Erythroblast (primary cell): ENCODE results near the gene GPC6.

Source experiments
- GATA1 ChIP-seq: IDR thresholded peaks from 2 replicates; pipeline ENCODE4 v1.6.1; 2011; ENCODE audit warnings: low read depth, mild to moderate bottlenecking, control low read depth, low read length, moderate library complexity
- POLR2A ChIP-seq: IDR thresholded peaks from 2 replicates; pipeline ENCODE4 v1.6.1; 2011; ENCODE audit warnings: mild to moderate bottlenecking, low read length

DNA sequence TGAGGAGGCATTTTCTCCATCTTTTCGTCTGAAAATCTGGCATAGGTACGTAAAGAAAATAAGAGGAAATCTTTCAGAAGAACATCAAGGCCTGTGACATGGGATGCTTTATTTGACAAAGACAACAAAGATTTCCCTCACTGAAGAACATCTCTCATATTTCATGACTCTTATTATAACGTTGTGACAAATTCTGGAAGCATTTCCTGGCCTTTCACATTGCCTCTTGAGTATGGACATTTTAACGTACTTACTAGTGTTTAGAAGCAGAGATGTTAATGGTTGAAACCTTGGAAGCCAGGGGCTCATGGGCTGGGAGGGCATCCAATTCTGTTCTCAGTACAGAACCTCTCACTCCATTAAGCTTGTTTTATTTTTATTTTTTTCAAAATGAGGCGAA lies 1042.1 kb downstream of the GPC6 start:
- TF ChIP-seq POLR2A (no peak), GATA1 (no peak)
